Caco-2 (cell line): ENCODE data around the gene CLRN3. TPM values are rescaled to one million over a fixed set of nuclear protein-coding genes. Genes with fewer than 3 reads are reported as not detected.

Experiments
- BruUV-seq: library from RNA; stranded (reverse); fragments of 400-500 nt; replicated peaks from 2 replicates; lab custom pipeline; 2021; lab: Mats Ljungman, UMichigan
- CTCF ChIA-PET: fragments of 300-600 bp; sonication (Branson Sonifier 250); formaldehyde crosslinking; loops from one replicate; lab custom pipeline; 2022; ENCODE audit warnings: antibody characterized with exemption; lab: Charles Lee
- POLR2A ChIA-PET: fragments of 300-600 bp; sonication (Branson Sonifier 250); formaldehyde crosslinking; loops from one replicate; lab custom pipeline; 2022; ENCODE audit warnings: antibody characterized with exemption; lab: Charles Lee
- DNase-seq, 2 experiments: peaks; one replicate each; pipeline versions ENCODE4 v3.0.0 to v3.0.0-alpha.2; 2020 to 2022
- H3K27me3 ChIP-seq: replicated peaks from 2 replicates; pipeline ENCODE4 v1.6.0; 2011; ENCODE audit warnings: low read length; ENCODE audit not compliant: control insufficient read depth, insufficient read depth
- H3K36me3 ChIP-seq: 2 replicates; pipeline ENCODE4 v1.5.1; 2011; ENCODE audit warnings: low read length; ENCODE audit not compliant: control insufficient read depth, insufficient read depth
- H3K4me1 ChIP-seq: fragments of 250-450 bp; sonication (Bioruptor Pico); 2 replicates; pipeline ENCODE4 v1.5.1; 2020; ENCODE audit warnings: mild to moderate bottlenecking
- H3K4me3 ChIP-seq: 2 replicates; pipeline ENCODE4 v1.5.1; 2011; ENCODE audit warnings: low read depth, mild to moderate bottlenecking, control low read depth, low read length
- H3K9me3 ChIP-seq: fragments of 250-450 bp; sonication (Bioruptor Pico); 2 replicates; pipeline ENCODE4 v1.5.1; 2020; ENCODE audit warnings: mild to moderate bottlenecking, moderate library complexity
- H3K27ac Mint-ChIP-seq: one replicate; pipeline ENCODE4 v1.8.0; 2022; ENCODE audit warnings: mixed read lengths; ENCODE audit not compliant: unreplicated experiment
- H3K27me3 Mint-ChIP-seq: one replicate; pipeline ENCODE4 v1.8.0; 2022; ENCODE audit warnings: mixed read lengths; ENCODE audit not compliant: insufficient read depth, unreplicated experiment
- H3K36me3 Mint-ChIP-seq: one replicate; pipeline ENCODE4 v1.8.0; 2022; ENCODE audit warnings: mild to moderate bottlenecking, mixed read lengths; ENCODE audit not compliant: insufficient read depth, unreplicated experiment
- H3K4me1 Mint-ChIP-seq: one replicate; pipeline ENCODE4 v1.8.0; 2022; ENCODE audit warnings: low read depth, mixed read lengths; ENCODE audit not compliant: unreplicated experiment
- H3K4me3 Mint-ChIP-seq: one replicate; pipeline ENCODE4 v1.8.0; 2022; ENCODE audit warnings: mild to moderate bottlenecking, moderate library complexity, mixed read lengths; ENCODE audit not compliant: unreplicated experiment
- H3K9me3 Mint-ChIP-seq: one replicate; pipeline ENCODE4 v1.8.0; 2022; ENCODE audit warnings: mixed read lengths; ENCODE audit not compliant: unreplicated experiment
- intact Hi-C: fragments of 100-400 bp; cut with micrococcal nuclease; formaldehyde crosslinking; loops from one replicate; pipeline ENCODE4 v1.10.0; 2022; ENCODE audit not compliant: unreplicated experiment
- total RNA-seq: library from RNA; stranded (reverse); gene quantifications from 2 replicates; pipeline ENCODE4 v1.2.3, GENCODE V29; 2022
- TF ChIP-seq, protein P1 (sequence below), 2 experiments: fragments of 200-600 bp in 1 of 2; IDR thresholded peaks; 1 replicate in 1 of 2; 2 replicates in 1 of 2; pipeline versions ENCODE4 v1.5.1 to v1.8.0; 2011 to 2022; ENCODE audit warnings: antibody characterized with exemption in 1 of 2, control low read depth in 1 of 2, inconsistent platforms in 1 of 2, low read depth in 1 of 2, low read length in 1 of 2, mild to moderate bottlenecking in 1 of 2, moderate library complexity in 1 of 2; ENCODE audit not compliant: insufficient read depth in 1 of 2, severe bottlenecking in 1 of 2, unreplicated experiment in 1 of 2

CLRN3 gene
- total RNA-seq, 1 experiment from 2014 or later: 1.1 TPM

DNA sequence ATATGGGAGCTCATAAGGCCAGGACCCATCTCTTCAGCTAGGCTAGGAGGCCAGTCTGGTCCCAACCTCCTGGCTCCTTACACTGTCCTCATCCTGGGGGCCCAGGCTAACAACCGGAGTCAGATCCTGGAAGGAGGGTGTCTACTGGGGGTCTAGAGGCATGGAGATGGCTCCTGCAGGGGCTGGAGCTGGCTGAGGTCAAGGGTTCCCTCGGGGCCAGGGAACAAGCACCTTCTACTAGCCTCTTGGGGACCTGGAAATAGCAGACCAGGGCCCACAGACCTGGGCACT, 37.2 kb downstream of the CLRN3 start:
- intact Hi-C loops: no loop called here
- no TSS peak for BruUV-seq
- Mint-ChIP-seq H3K27ac (no peak overlapping the region), H3K27me3 (peaks cover 8% of the 10 kb centered on the region), H3K36me3 (no peaks in the 10 kb centered on the region), H3K4me1 (no peaks in the 10 kb centered on the region), H3K9me3 (peaks cover 9% of the 10 kb centered on the region), H3K4me3 (no peak overlapping the region)
- 0 out of 2 replicates have a peak, but pooled peaks cover 3% of the 10 kb centered on the region for H3K4me1 ChIP-seq
- POLR2A ChIA-PET: no interaction called here
- H3K4me3 ChIP-seq: no peak overlapping the region
- no peak for DNase-seq
- no peaks in the 10 kb centered on the region for H3K9me3 ChIP-seq
- H3K36me3 ChIP-seq: no peaks in the 10 kb centered on the region
- CTCF ChIA-PET: interaction anchor here (3.2 kb wide), 1 partner anchor 140 kb away, joined by 22 read pairs; no protein-coding TSS in a partner anchor
- no peaks in the 10 kb centered on the region; the same call in 1 of the 2 replicates for H3K27me3 ChIP-seq
- TF ChIP-seq, protein P1, sequence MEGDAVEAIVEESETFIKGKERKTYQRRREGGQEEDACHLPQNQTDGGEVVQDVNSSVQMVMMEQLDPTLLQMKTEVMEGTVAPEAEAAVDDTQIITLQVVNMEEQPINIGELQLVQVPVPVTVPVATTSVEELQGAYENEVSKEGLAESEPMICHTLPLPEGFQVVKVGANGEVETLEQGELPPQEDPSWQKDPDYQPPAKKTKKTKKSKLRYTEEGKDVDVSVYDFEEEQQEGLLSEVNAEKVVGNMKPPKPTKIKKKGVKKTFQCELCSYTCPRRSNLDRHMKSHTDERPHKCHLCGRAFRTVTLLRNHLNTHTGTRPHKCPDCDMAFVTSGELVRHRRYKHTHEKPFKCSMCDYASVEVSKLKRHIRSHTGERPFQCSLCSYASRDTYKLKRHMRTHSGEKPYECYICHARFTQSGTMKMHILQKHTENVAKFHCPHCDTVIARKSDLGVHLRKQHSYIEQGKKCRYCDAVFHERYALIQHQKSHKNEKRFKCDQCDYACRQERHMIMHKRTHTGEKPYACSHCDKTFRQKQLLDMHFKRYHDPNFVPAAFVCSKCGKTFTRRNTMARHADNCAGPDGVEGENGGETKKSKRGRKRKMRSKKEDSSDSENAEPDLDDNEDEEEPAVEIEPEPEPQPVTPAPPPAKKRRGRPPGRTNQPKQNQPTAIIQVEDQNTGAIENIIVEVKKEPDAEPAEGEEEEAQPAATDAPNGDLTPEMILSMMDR (IDR thresholded peaks at IDR 0.05; ENCODE audit: insufficient read depth in 1 of 2, low read depth in 1 of 2, low read length in 1 of 2, severe bottlenecking in 1 of 2, unreplicated experiment in 1 of 2): no peak

DNA sequence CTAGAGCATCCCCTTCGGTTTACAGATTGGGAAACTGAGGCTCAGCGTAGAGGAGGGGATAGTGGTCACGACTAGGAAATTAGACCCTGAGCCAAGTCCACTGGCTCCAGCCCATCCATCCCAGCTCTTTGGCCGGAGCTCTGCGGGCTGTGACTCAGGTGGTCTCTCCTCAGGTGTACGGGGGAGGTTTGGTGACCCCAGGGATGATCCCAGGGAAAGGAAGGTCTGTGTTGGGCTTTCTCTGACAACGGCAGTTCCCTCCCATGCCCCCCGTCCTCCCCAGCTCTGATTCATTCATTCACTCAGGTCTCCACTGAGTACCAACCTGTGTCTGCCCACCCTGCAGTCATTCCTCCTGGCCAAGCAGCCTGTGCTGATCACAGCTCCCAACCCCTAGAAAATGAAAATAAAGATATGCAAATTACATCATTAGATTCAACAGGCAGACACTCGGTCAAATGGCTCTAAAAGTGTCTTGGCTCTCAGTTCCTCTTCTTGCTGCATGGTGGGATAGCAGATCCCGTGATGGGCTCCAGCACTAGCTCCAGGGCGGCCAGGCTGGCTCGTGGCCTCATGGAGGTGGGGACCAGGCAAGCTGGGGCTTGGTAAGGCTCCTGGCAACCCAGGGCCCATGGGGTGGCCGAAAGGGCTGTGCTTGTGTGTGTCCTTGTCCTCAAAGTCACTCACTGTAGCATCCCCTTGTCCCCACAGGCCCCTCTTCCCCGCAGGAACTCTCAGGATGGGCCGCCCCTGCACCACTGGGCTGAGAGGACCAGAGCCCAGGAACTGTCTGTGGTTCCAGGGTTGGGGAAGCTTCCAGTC, 37.8 kb downstream of the CLRN3 start:
- Histone ChIP-seq H3K9me3 (no peaks in the 10 kb centered on the region), H3K4me3 (no peak overlapping the region), H3K4me1 (0 out of 2 replicates have a peak, but pooled peaks cover 3% of the 10 kb centered on the region), H3K36me3 (no peaks in the 10 kb centered on the region), H3K27me3 (no peaks in the 10 kb centered on the region; the same call in 1 of the 2 replicates)
- peaks cover 8% of the 10 kb centered on the region for H3K27me3 Mint-ChIP-seq
- H3K4me1 Mint-ChIP-seq: no peaks in the 10 kb centered on the region
- TF ChIP-seq, protein P1 (IDR thresholded peaks at IDR 0.05; ENCODE audit: insufficient read depth in 1 of 2, low read depth in 1 of 2, low read length in 1 of 2, severe bottlenecking in 1 of 2, unreplicated experiment in 1 of 2): no peak
- no peak for DNase-seq
- H3K27ac Mint-ChIP-seq: no peak overlapping the region
- intact Hi-C loops: loop anchor here (1.0 kb wide), 2 partner anchors 140 to 362 kb away; no protein-coding TSS in a partner anchor
- no peak overlapping the region for H3K4me3 Mint-ChIP-seq
- CTCF ChIA-PET: interaction anchor here (0.9 to 3.2 kb wide), 3 partner anchors 138 to 205 kb away, joined by 4 to 22 read pairs (median 4); no protein-coding TSS in a partner anchor
- no peaks in the 10 kb centered on the region for H3K36me3 Mint-ChIP-seq
- POLR2A ChIA-PET: no interaction called here
- no TSS peak for BruUV-seq
- peaks cover 9% of the 10 kb centered on the region for H3K9me3 Mint-ChIP-seq

DNA sequence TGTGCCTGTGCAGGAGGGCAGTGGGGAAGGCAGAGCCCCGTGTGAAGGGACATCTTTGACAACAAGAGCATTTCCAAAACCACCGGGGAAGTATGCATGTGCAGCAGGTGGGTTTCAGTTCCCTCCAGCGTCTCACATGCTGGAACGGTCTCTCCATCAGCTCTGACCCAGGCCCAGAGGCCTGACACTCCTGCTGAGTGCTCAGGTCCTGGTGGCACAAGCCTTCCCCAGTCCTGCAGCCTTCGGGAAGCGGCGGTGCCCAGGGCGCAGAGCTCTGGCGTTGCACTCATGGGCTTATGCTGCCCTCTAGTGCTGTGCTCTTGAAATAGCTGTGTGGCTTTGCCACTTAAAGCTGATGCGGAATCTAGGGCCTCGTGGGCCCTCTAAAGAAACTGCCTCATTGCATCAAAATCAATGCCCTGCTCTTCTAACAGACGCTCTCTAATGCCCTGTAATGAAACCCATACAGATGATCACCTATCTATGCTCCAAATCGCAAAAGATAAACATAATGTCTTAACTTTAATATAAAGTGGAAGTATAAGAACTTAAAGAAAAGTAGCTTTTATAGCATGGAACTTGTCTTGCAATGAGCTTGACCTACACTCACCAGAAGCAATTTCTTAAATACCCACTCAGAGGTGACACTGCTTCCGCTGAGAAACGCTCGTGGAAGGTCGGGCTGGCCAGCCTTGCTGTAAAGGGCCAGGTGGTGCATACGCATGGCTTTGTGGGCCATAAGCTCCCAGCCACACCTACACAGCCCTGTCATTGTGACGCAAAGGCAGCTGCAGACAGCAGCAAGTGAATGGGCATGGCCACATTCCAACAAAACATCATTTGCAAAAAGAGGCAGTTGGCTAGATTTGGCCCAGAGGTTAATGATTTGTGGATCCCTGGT, 38.6 kb downstream of the CLRN3 start:
- Histone ChIP-seq H3K9me3 (no peaks in the 10 kb centered on the region), H3K4me3 (no peak overlapping the region), H3K36me3 (no peaks in the 10 kb centered on the region), H3K27me3 (no peaks in the 10 kb centered on the region; the same call in 1 of the 2 replicates), H3K4me1 (0 out of 2 replicates have a peak, but pooled peaks cover 3% of the 10 kb centered on the region)
- Mint-ChIP-seq H3K36me3 (no peaks in the 10 kb centered on the region), H3K27me3 (peaks cover 8% of the 10 kb centered on the region), H3K4me1 (no peaks in the 10 kb centered on the region), H3K9me3 (peaks cover under 1% of the 10 kb centered on the region), H3K4me3 (no peak overlapping the region), H3K27ac (no peak overlapping the region)
- TF ChIP-seq, protein P1 (IDR thresholded peaks at IDR 0.05; ENCODE audit: insufficient read depth in 1 of 2, low read depth in 1 of 2, low read length in 1 of 2, severe bottlenecking in 1 of 2, unreplicated experiment in 1 of 2): peak; percentile 68 to 83
- ChIA-PET CTCF (interaction anchor here (0.9 to 3.2 kb wide), 3 partner anchors 137 to 205 kb away, joined by 4 to 22 read pairs (median 4); no protein-coding TSS in a partner anchor), POLR2A (no interaction called here)
- BruUV-seq: no TSS peak
- peak; percentile 49 to 57 for DNase-seq
- intact Hi-C loops: loop anchor here (1.0 kb wide), 2 partner anchors 139 to 361 kb away; no protein-coding TSS in a partner anchor
